ENCODE results near the gene TYROBP. TPM values are rescaled to one million over a fixed set of nuclear protein-coding genes. Genes with fewer than 3 reads are reported as not detected.
A peak's percentile ranks its signal among the peaks of the same experiment; 100 is the strongest.

Gene TYROBP
- total and polyA plus RNA-seq, 2 of the 8 experiments (the other 6 are each of a cell fraction or from before 2014, with no cell fraction given), result 0.18 TPM; not detected in 1

- Histone ChIP-seq H3K14ac (ENCODE audit: insufficient read length) (no peak overlapping the region), H2AFZ (ENCODE audit: low read length) (no peak overlapping the region), H3K4me2 (ENCODE audit: insufficient read depth in 1 of 2, low read depth in 2 of 2, low read length in 2 of 2) (peak overlapping the region; percentile 80 to 96), H2BK12ac (ENCODE audit: low read depth, low read length) (0 out of 2 replicates have a peak overlapping the region, but pooled peaks have one; percentile 39), H4K20me1 (replicated peaks in 1 of 2; ENCODE audit: control insufficient read depth in 1 of 2, insufficient read depth in 2 of 2, low read length in 2 of 2) (peaks cover 0 to 3% of the 10 kb centered on the region in 2 experiments), H3K4me3 (ENCODE audit: extremely low read depth in 1 of 4, insufficient read depth in 2 of 4, low read depth in 3 of 4, low read length in 4 of 4) (peak overlapping the region; percentile 30 to 60 (median 51)), H2BK15ac (ENCODE audit: low read length) (no peak overlapping the region), H4K5ac (ENCODE audit: insufficient read length, low read depth, low read length) (no peak overlapping the region), H3K23me2 (ENCODE audit: low read depth, low read length) (peaks cover 22% of the 10 kb centered on the region), H4K91ac (replicated peaks; ENCODE audit: insufficient read length, low read length) (no peak overlapping the region), H3K23ac (ENCODE audit: insufficient read length) (no peak overlapping the region), H3K36me3 (ENCODE audit: control insufficient read depth in 2 of 4, insufficient read depth in 4 of 4, low read length in 3 of 4) (no peaks in the 10 kb centered on the region), H2BK120ac (replicated peaks; ENCODE audit: low read depth, low read length) (no peak overlapping the region), H4K8ac (ENCODE audit: extremely low read depth, insufficient read depth, low read length) (no peak overlapping the region), H3K4me1 (replicated peaks in 1 of 4; ENCODE audit: control insufficient read depth in 3 of 4, insufficient read depth in 4 of 4, low read length in 3 of 4) (peaks cover 0 to 20% (median 12%) of the 10 kb centered on the region in 4 experiments; a peak in 6 of 7 replicates), H3K27me3 (replicated peaks in 1 of 4; ENCODE audit: control insufficient read depth in 3 of 4, extremely low read depth in 1 of 4, insufficient read depth in 3 of 4, low read length in 3 of 4) (peaks cover 7 to 64% (median 58%) of the 10 kb centered on the region in 4 experiments), H3K56ac (replicated peaks; ENCODE audit: insufficient read length, low read depth, low read length) (no peak overlapping the region), H2BK20ac (ENCODE audit: low read length) (no peak overlapping the region), H3K9me3 (ENCODE audit: insufficient read depth in 2 of 2, low read depth in 1 of 2, low read length in 1 of 2) (no peaks in the 10 kb centered on the region), H3K18ac (ENCODE audit: extremely low read depth, low read length) (peak overlapping the region; percentile 48; the same call in 1 of the 2 replicates), H3K79me2 (ENCODE audit: control insufficient read depth in 1 of 2, insufficient read depth in 2 of 2, low read length in 2 of 2) (no peaks in the 10 kb centered on the region), H3K27ac (ENCODE audit: low read depth, low read length) (no peak overlapping the region), H3K79me1 (ENCODE audit: low read depth, low read length) (no peaks in the 10 kb centered on the region), H3K9ac (replicated peaks in 1 of 4; ENCODE audit: extremely low read depth in 1 of 4, low read depth in 3 of 4, low read length in 3 of 4) (no peak overlapping the region), H3K4ac (replicated peaks; ENCODE audit: insufficient read length, low read depth, low read length) (no peak overlapping the region), H2AK5ac (ENCODE audit: low read depth, low read length) (no peak overlapping the region), H2BK5ac (ENCODE audit: low read depth, low read length) (no peak overlapping the region)
- 9% methylated on average over 19 of the region's 24 CpGs; no CpG with 5 or more reads in 1 of the 2 experiments for WGBS, 2 experiments (ENCODE audit: extremely low coverage in 1 of 2, insufficient coverage in 1 of 2, insufficient read length in 1 of 2, insufficient replicate concordance in 2 of 2, low coverage in 1 of 2, low lambda C conversion rate in 2 of 2, missing lambda C conversion rate in 1 of 2)
- CTCF ChIA-PET (ENCODE audit: partially characterized antibody), result interaction anchor here (0.6 to 2.9 kb wide), 7 partner anchors 10 to 725 kb away, joined by 3 to 18 read pairs (median 4); no protein-coding TSS in a partner anchor
- no peak for FAIRE-seq
- DNase-seq (ENCODE audit: low read depth in 1 of 2, low spot score in 2 of 2), result peak in 1 of 2 experiments; percentile 60
- TF ChIP-seq CTCF (IDR thresholded peaks at IDR 0.05; ENCODE audit: control extremely low read depth in 1 of 3, insufficient read depth in 1 of 3, low read depth in 1 of 3, low read length in 3 of 3) (peak; percentile 10 to 31 (median 27); a peak in 3 of 4 replicates), RBBP5 (IDR thresholded peaks at IDR 0.05; ENCODE audit: borderline replicate concordance, low read depth, low read length) (no peak), RAD21 (IDR thresholded peaks at IDR 0.05 in 1 of 2, conservative IDR thresholded peaks at IDR 0.05 in 1 of 2; ENCODE audit: low read depth in 2 of 2, low read length in 2 of 2) (peak in 1 of 2 experiments; percentile 7; a peak in 2 of 4 replicates)
- POLR2A ChIA-PET (ENCODE audit: partially characterized antibody), result interaction anchor here (0.6 to 1.7 kb wide), 8 partner anchors 10 to 193 kb away, joined by 3 to 20 read pairs (median 4); partner anchors contain the start of genes SYNE4 and THAP8
These were observed 47.7 kb downstream of the TYROBP start for GRCh38 chr19:35860436-35860817.

Data from H1 (cell line).